Thyroid gland (tissue), 4 donors: Measurements from ENCODE around the gene SVIL. TPM values are rescaled to one million over a fixed set of nuclear protein-coding genes. Genes with fewer than 3 reads are reported as not detected.

Experiments
- DNase-seq, 2 donors: peaks; one replicate each; pipeline ENCODE4 v3.0.0-alpha.2; 2019
- H3K27ac ChIP-seq, 3 donors: fragments of 200-600 bp; sonication (generic); 1 replicate in 2 of 3; 2 replicates in 1 of 3; pipeline ENCODE4 v1.5.1; 2016 to 2019; ENCODE audit warnings: mild to moderate bottlenecking in 1 of 3, moderate library complexity in 1 of 3
- H3K27me3 ChIP-seq: fragments of 200-600 bp; sonication (generic); one replicate; pipeline ENCODE4 v1.5.1; 2019
- H3K36me3 ChIP-seq, 2 donors: fragments of 200-600 bp; sonication (generic); one replicate each; pipeline ENCODE4 v1.5.1; 2016 to 2019
- H3K4me1 ChIP-seq, 2 donors: fragments of 200-600 bp; sonication (generic); one replicate each; pipeline ENCODE4 v1.5.1; 2017 to 2019
- H3K4me3 ChIP-seq, 3 donors: fragments of 200-600 bp; sonication (generic); replicated peaks in 1 of 3; 1 replicate in 2 of 3; 2 replicates in 1 of 3; pipeline ENCODE4 v1.5.1; 2016; ENCODE audit warnings: mild to moderate bottlenecking in 1 of 3
- H3K9me3 ChIP-seq: fragments of 200-600 bp; sonication (generic); one replicate; pipeline ENCODE4 v1.5.1; 2017
- CTCF ChIP-seq, 6 experiments: fragments of 200-600 bp in 3 of 6; fragments of 450-650 bp in 3 of 6; sonication (generic) in 3 of 6; IDR thresholded peaks; one replicate each; pipeline ENCODE4 v1.5.1; 2016 to 2019; ENCODE audit warnings: antibody characterized with exemption in 6 of 6, mild to moderate bottlenecking in 2 of 6, inconsistent platforms in 1 of 6, moderate library complexity in 1 of 6
- POLR2A ChIP-seq, 2 donors: fragments of 450-650 bp; IDR thresholded peaks; one replicate each; pipeline ENCODE4 v1.6.1; 2017; ENCODE audit warnings: antibody characterized with exemption in 2 of 2, mild to moderate bottlenecking in 2 of 2, moderate library complexity in 1 of 2
- WGBS, 2 donors: methylation state at CpG; one replicate each; pipeline ENCODE4 v1.1.5; 2017; 5-methylcytosine and 5-hydroxymethylcytosine counted together
- intact Hi-C: fragments of 100-400 bp; cut with DNase I; formaldehyde crosslinking; loops from one replicate; pipeline ENCODE4 v1.15.1; 2023
- total RNA-seq, 4 donors: library from RNA; depleted of rRNA; stranded (reverse); fragments of >200 nt; gene quantifications; one replicate each; pipeline ENCODE4 v1.2.3, GENCODE V29; 2016

The SVIL gene
- total RNA-seq, 4 donors from 2014 or later: 59.9 to 211 (median 134) TPM

- TF ChIP-seq POLR2A (IDR thresholded peaks at IDR 0.05) (no peak), CTCF (IDR thresholded peaks at IDR 0.05) (no peak)
- Histone ChIP-seq H3K27ac (no peak overlapping the region), H3K9me3 (no peaks in the 10 kb centered on the region), H3K4me1 (peaks cover 8 to 9% of the 10 kb centered on the region in 2 donors), H3K36me3 (no peaks in the 10 kb centered on the region), H3K27me3 (no peaks in the 10 kb centered on the region), H3K4me3 (no peak overlapping the region)
- intact Hi-C loops: no loop called here
- DNase-seq: no peak
- WGBS, 2 donors: 96% methylated on average over 4 of the region's 4 CpGs
These were observed 33.9 kb upstream of the SVIL start for GRCh38 chr10:29668628-29669027.

DNA sequence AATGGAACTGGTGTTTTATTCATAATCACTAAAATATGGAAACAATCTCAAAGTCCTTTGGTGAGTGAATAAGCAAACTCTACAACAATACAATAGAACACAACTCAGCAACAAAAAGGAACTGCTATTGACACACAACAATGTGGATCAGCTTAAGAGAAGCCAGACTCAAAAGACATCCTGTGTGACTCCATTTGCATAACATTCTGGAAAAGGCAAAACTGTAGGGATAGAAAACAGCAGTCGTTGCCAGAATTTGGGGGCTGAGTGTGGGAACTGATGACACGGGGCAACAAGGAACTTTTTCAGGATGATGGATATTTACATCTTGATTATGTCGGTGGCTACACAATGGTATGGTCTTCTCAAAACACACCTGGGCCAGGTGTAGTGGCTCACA, 32.4 kb upstream of the SVIL start:
- intact Hi-C loops: no loop called here
- Histone ChIP-seq H3K27me3 (no peaks in the 10 kb centered on the region), H3K9me3 (no peaks in the 10 kb centered on the region), H3K4me1 (peaks cover 9% of the 10 kb centered on the region in 2 donors), H3K36me3 (no peaks in the 10 kb centered on the region), H3K4me3 (no peak overlapping the region), H3K27ac (no peak overlapping the region)
- DNase-seq: no peak
- 78 to 84% methylated on average over 3 of the region's 3 CpGs for WGBS, 2 donors
- TF ChIP-seq CTCF (IDR thresholded peaks at IDR 0.05): no peak

DNA sequence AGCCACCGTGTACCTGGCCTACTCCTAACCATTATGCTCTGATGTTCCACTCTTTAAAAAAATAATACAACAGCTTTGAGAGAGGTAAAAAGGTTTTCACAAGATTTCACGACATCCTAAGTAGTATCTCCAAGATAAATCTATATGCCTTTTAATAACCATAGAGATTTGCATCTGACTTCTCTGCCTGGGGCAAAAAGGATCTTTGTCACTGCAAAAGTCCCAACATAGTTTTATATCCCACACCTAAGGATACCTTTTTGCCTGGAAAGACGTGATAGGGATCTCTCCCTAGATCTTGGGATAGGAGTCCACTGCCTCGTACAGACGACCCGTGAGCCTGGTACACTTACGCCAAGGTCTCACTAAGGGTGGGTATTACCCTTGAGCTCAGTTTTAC, 31.4 kb upstream of the SVIL start:
- no peak for TF ChIP-seq POLR2A (IDR thresholded peaks at IDR 0.05)
- TF ChIP-seq CTCF (IDR thresholded peaks at IDR 0.05): no peak
- Histone ChIP-seq H3K36me3 (no peaks in the 10 kb centered on the region), H3K27ac (no peak overlapping the region), H3K27me3 (no peaks in the 10 kb centered on the region), H3K9me3 (no peaks in the 10 kb centered on the region), H3K4me1 (peaks cover 18 to 19% of the 10 kb centered on the region in 2 donors), H3K4me3 (no peak overlapping the region)
- no peak for DNase-seq
- 98 to 99% methylated on average over 7 of the region's 7 CpGs for WGBS, 2 donors
- intact Hi-C loops: no loop called here

GRCh38 chr10:29663718-29664117, 28.9 kb upstream of the SVIL start:
- intact Hi-C loops: no loop called here
- Histone ChIP-seq H3K4me3 (no peak overlapping the region), H3K36me3 (no peaks in the 10 kb centered on the region), H3K4me1 (peaks cover 32 to 39% of the 10 kb centered on the region in 2 donors), H3K9me3 (no peaks in the 10 kb centered on the region), H3K27ac (no peak overlapping the region), H3K27me3 (no peaks in the 10 kb centered on the region)
- 86 to 96% methylated on average over 7 to 8 of the region's 8 CpGs for WGBS, 2 donors
- TF ChIP-seq CTCF (IDR thresholded peaks at IDR 0.05) (no peak), POLR2A (IDR thresholded peaks at IDR 0.05) (no peak)
- no peak for DNase-seq

GRCh38 chr10:29658984-29659965, 24.5 kb upstream of the SVIL start:
- DNase-seq: peak; percentile 87 to 93
- 28 to 32% methylated on average over 10 of the region's 10 CpGs for WGBS, 2 donors
- no peak overlapping the region for H3K4me3 ChIP-seq
- peaks cover 0 to 6% of the 10 kb centered on the region in 2 donors for H3K36me3 ChIP-seq
- no peaks in the 10 kb centered on the region for H3K9me3 ChIP-seq
- peaks cover 38 to 41% of the 10 kb centered on the region in 2 donors for H3K4me1 ChIP-seq
- H3K27me3 ChIP-seq: no peaks in the 10 kb centered on the region
- intact Hi-C loops: no loop called here
- peak overlapping the region; percentile 79 for H3K27ac ChIP-seq
- TF ChIP-seq CTCF (IDR thresholded peaks at IDR 0.05) (peak in 4 of 6 experiments; percentile 15 to 53 (median 29)), POLR2A (IDR thresholded peaks at IDR 0.05) (no peak)
